ENCODE results near the gene SPATA1. TPM values are rescaled to one million over a fixed set of nuclear protein-coding genes. Genes with fewer than 3 reads are reported as not detected.

Gene SPATA1
- total and polyA plus RNA-seq, 2 of the 4 experiments (the other 2 are of a cell fraction): under 0.01 to 0.56 TPM

- POLR2A ChIA-PET (ENCODE audit: unreplicated experiment): no interaction called here
Observed at GRCh38 chr1:84524590-84524989, 18.4 kb downstream of the SPATA1 start.

More at GRCh38 chr1:84524590-84524989, 18.4 kb downstream of the SPATA1 start:
- dilution Hi-C loops (cut with HindIII; ENCODE audit: low sequenced_read_pairs, unreplicated experiment) (no loop called here), intact Hi-C loops (cut with micrococcal nuclease) (no loop called here), in situ Hi-C loops (cut with MboI; ENCODE audit: low sequenced_read_pairs) (no loop called here)
- Histone ChIP-seq H3K79me1 (ENCODE audit: low read depth in 1 of 2, low read length in 2 of 2) (no peaks in the 10 kb centered on the region), H3K4me1 (ENCODE audit: control insufficient read depth, insufficient read depth, low read length) (no peaks in the 10 kb centered on the region), H2BK5ac (ENCODE audit: low read depth, low read length, poor library complexity, severe bottlenecking) (no peak overlapping the region), H3K9ac (ENCODE audit: low read depth, low read length) (no peak overlapping the region), H4K20me1 (ENCODE audit: insufficient read depth, low read length) (no peaks in the 10 kb centered on the region), H3K9me1 (ENCODE audit: insufficient read depth, low read length) (no peaks in the 10 kb centered on the region), H3K4ac (ENCODE audit: low read depth, low read length) (no peak overlapping the region), H4K5ac (ENCODE audit: low read depth, low read length) (no peak overlapping the region), H3K4me2 (ENCODE audit: low read depth, low read length) (no peak overlapping the region), H3K9me3 (ENCODE audit: control insufficient read depth, insufficient read depth, low read length) (no peaks in the 10 kb centered on the region), H3K56ac (ENCODE audit: extremely low read depth, insufficient read depth, low read length) (no peak overlapping the region), H3K23ac (ENCODE audit: low read depth, low read length) (no peak overlapping the region), H2AK5ac (ENCODE audit: low read depth, low read length) (no peak overlapping the region), H3K27me3 (ENCODE audit: control insufficient read depth, insufficient read depth, low read length) (no peaks in the 10 kb centered on the region), H3K36me3 (ENCODE audit: control insufficient read depth, insufficient read depth, low read length) (no peaks in the 10 kb centered on the region), H3K14ac (replicated peaks; ENCODE audit: low read depth, low read length) (no peak overlapping the region), H3K27ac (ENCODE audit: insufficient read depth, low read length) (no peak overlapping the region), H3K18ac (ENCODE audit: low read depth, low read length) (no peak overlapping the region), H4K91ac (ENCODE audit: insufficient read depth, low read depth, low read length) (no peak overlapping the region), H2AFZ (replicated peaks; ENCODE audit: low read length, poor library complexity) (no peak overlapping the region), H4K8ac (ENCODE audit: low read depth in 2 of 2, low read length in 2 of 2) (no peak overlapping the region), H2BK15ac (ENCODE audit: low read depth, low read length) (no peak overlapping the region), H2BK120ac (ENCODE audit: low read depth, low read length) (no peak overlapping the region), H2AK9ac (replicated peaks; ENCODE audit: low read depth, low read length, poor library complexity) (no peak overlapping the region), H3K4me3 (ENCODE audit: insufficient read depth, low read depth, low read length) (no peak overlapping the region), H2BK20ac (ENCODE audit: low read depth, low read length) (no peak overlapping the region)
- no peak for TF ChIP-seq MAZ (IDR thresholded peaks at IDR 0.05; ENCODE audit: borderline replicate concordance, low read depth, low read length)
- no peak for TF ChIP-seq RFX5 (IDR thresholded peaks at IDR 0.05; ENCODE audit: low read depth, low read length)
- no peak for TF ChIP-seq CEBPB (IDR thresholded peaks at IDR 0.05; ENCODE audit: low read depth, low read length)
- TF ChIP-seq RAD21 (IDR thresholded peaks at IDR 0.05; ENCODE audit: low read length): no peak
- no TSS peak for BruUV-seq (replicated peaks)
- CTCF ChIA-PET: no interaction called here
- ATAC-seq (ENCODE audit: low read depth) (no peak), DNase-seq (no peak)
